Upper lobe of right lung (tissue), 1 donor: ENCODE data around the gene UGT1A10. TPM values are rescaled to one million over a fixed set of nuclear protein-coding genes. Genes with fewer than 3 reads are reported as not detected.

Source experiments
- ATAC-seq: fragments of 200-7000 bp; cut with Tn5 transposase; one replicate; pipeline ENCODE4 v1.9.1; 2020; ENCODE audit warnings: mild to moderate bottlenecking, moderate library complexity
- DNase-seq: peaks from one replicate; pipeline ENCODE4 v3.0.0-alpha.2; 2020
- H3K27ac ChIP-seq: fragments of 200-600 bp; one replicate; pipeline ENCODE4 v1.8.0; 2022
- H3K27me3 ChIP-seq: fragments of 200-600 bp; one replicate; pipeline ENCODE4 v1.8.0; 2022; ENCODE audit warnings: mild to moderate bottlenecking
- H3K36me3 ChIP-seq: fragments of 200-600 bp; one replicate; pipeline ENCODE4 v1.8.0; 2022
- H3K4me1 ChIP-seq: fragments of 200-600 bp; one replicate; pipeline ENCODE4 v1.8.0; 2022
- H3K4me3 ChIP-seq: fragments of 200-600 bp; one replicate; pipeline ENCODE4 v1.8.0; 2022; ENCODE audit warnings: mild to moderate bottlenecking
- H3K9me3 ChIP-seq: fragments of 200-600 bp; one replicate; pipeline ENCODE4 v1.8.0; 2022
- intact Hi-C: fragments of 100-400 bp; cut with DNase I; formaldehyde crosslinking; loops from one replicate; pipeline ENCODE4 v1.11.0; 2022
- total RNA-seq: library from RNA; stranded (reverse); fragmentation: NEBNext Ultra II Directional; extraction: Animal tissue kit (Norgen Biotek cat#: 25700); gene quantifications from one replicate; pipeline ENCODE4 v1.2.1, GENCODE V29; 2021
- TF ChIP-seq, protein P1 (sequence below): fragments of 200-600 bp; IDR thresholded peaks from one replicate; pipeline ENCODE4 v1.8.0; 2022; ENCODE audit warnings: antibody characterized with exemption
- donor health status: DM: no; HTN: yes; CAD: no; lungs with severe emphysema.

Gene UGT1A10
- total RNA-seq, 1 donor from 2014 or later: not detected

DNA sequence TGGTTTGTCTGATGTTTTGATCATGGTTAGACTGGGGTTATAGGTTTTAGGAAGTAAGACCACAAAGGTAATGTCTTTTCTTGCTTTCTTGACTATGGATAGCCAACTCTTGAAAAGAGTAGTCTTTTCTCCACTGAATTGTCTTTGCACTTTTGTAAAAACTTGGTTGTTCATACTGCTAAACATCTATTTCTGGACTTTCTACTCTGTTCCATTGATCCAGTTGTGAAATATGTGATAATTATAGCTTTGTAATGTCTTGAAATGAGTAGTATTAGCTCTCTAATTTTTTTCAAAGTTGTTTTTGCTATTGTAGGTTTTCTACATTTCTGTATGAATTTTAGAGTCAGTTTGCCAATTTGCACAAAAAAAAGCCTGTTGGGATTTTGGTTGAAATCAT, 22.4 kb downstream of the UGT1A10 start:
- no peak for ATAC-seq
- DNase-seq: no peak
- no peaks in the 10 kb centered on the region for H3K4me1 ChIP-seq
- no peak overlapping the region for H3K4me3 ChIP-seq
- TF ChIP-seq, protein P1, sequence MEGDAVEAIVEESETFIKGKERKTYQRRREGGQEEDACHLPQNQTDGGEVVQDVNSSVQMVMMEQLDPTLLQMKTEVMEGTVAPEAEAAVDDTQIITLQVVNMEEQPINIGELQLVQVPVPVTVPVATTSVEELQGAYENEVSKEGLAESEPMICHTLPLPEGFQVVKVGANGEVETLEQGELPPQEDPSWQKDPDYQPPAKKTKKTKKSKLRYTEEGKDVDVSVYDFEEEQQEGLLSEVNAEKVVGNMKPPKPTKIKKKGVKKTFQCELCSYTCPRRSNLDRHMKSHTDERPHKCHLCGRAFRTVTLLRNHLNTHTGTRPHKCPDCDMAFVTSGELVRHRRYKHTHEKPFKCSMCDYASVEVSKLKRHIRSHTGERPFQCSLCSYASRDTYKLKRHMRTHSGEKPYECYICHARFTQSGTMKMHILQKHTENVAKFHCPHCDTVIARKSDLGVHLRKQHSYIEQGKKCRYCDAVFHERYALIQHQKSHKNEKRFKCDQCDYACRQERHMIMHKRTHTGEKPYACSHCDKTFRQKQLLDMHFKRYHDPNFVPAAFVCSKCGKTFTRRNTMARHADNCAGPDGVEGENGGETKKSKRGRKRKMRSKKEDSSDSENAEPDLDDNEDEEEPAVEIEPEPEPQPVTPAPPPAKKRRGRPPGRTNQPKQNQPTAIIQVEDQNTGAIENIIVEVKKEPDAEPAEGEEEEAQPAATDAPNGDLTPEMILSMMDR: no peak
- no peaks in the 10 kb centered on the region for H3K9me3 ChIP-seq
- intact Hi-C loops: no loop called here
- H3K36me3 ChIP-seq: no peaks in the 10 kb centered on the region
- no peak overlapping the region for H3K27ac ChIP-seq
- no peaks in the 10 kb centered on the region for H3K27me3 ChIP-seq

GRCh38 chr2:233663911-233664310, 27.7 kb downstream of the UGT1A10 start:
- DNase-seq (no peak), ATAC-seq (no peak)
- intact Hi-C loops: no loop called here
- no peaks in the 10 kb centered on the region for H3K4me1 ChIP-seq
- no peaks in the 10 kb centered on the region for H3K9me3 ChIP-seq
- H3K4me3 ChIP-seq: no peak overlapping the region
- no peaks in the 10 kb centered on the region for H3K36me3 ChIP-seq
- H3K27me3 ChIP-seq: no peaks in the 10 kb centered on the region
- no peak overlapping the region for H3K27ac ChIP-seq
- TF ChIP-seq, protein P1: no peak

DNA sequence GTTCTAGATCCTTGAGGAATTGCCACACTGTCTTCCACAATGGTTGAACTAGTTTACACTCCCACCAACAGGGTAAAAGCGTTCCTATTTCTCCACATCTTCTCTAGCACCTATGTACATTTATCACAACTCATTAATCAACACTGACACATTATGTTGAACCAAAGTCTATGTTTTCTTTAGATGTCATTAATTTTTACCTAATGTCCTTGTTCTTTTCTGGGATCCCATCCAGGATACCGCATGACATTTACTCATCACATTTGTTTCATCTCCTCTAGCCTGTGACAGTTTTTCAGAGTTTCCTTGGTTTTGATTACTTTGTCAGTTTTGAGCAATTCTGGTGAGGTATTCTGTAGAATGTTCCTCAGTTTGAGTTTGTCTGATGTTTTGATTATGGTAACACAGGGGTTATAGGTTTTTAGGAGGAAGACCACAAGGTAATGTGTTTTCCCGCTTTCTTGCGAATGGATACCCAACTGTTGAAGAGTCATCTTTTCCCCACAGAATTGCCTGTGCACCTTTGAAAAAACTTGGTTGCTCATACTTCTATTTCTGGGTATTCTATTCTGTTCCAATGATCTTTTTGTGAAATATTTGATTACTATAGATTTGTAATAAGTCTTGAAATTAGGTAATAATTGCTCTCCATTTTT, 32.5 kb downstream of the UGT1A10 start:
- ATAC-seq (no peak), DNase-seq (no peak)
- no peaks in the 10 kb centered on the region for H3K36me3 ChIP-seq
- no peak overlapping the region for H3K27ac ChIP-seq
- intact Hi-C loops: no loop called here
- H3K27me3 ChIP-seq: no peaks in the 10 kb centered on the region
- H3K9me3 ChIP-seq: no peaks in the 10 kb centered on the region
- TF ChIP-seq, protein P1: no peak
- H3K4me1 ChIP-seq: no peaks in the 10 kb centered on the region
- no peak overlapping the region for H3K4me3 ChIP-seq

DNA sequence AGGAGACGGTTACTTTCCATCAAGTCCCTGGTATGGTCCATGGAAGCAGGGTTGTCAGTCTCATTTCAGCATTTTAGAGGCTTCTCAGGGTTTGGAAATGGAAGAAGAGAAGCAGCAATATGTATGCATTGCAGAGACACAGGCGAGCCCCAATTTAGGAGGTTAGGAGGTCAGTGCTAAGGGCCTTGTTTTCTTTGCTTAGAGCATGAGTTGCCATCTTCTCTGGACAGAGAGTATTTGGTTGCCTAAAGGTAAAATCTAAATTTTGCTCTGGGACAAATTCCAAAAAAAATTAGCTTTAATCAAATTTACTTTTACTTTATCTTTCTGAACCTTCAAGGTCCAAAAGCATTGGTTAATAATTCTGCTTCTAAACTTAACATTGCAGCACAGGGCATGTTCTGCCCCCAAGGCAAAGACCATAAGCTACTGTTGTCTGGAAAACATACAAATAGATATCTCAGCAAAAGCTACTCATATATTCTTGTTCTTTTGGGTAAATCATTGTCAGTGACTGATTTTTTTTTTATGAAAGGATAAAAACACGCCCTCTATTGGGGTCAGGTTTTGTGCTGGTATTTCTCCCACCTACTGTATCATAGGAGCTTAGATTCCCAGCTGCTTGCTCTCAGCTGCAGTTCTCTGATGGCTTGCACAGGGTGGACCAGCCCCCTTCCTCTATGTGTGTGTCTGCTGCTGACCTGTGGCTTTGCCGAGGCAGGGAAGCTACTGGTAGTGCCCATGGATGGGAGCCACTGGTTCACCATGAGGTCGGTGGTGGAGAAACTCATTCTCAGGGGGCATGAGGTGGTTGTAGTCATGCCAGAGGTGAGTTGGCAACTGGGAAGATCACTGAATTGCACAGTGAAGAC, 35.3 kb downstream of the UGT1A10 start, which contains the start of gene UGT1A9:
TSS of gene UGT1A9 (plus strand) at position 609 of the 872 bp plus-strand sequence. CDS start at position 646, 37 bp downstream.
- ATAC-seq (no peak), DNase-seq (no peak)
- Histone ChIP-seq H3K36me3 (no peaks in the 10 kb centered on the region), H3K27ac (no peak within 1 kb of the TSS), H3K4me1 (no peaks in the 10 kb centered on the region), H3K27me3 (no peaks in the 10 kb centered on the region), H3K4me3 (no peak within 1 kb of the TSS), H3K9me3 (no peaks in the 10 kb centered on the region)
- intact Hi-C loops: no loop called here
- TF ChIP-seq, protein P1: no peak

GRCh38 chr2:233672886-233673285, 36.6 kb downstream of the UGT1A10 start:
- H3K36me3 ChIP-seq: no peaks in the 10 kb centered on the region
- TF ChIP-seq, protein P1: no peak
- no peaks in the 10 kb centered on the region for H3K4me1 ChIP-seq
- H3K9me3 ChIP-seq: no peaks in the 10 kb centered on the region
- H3K27me3 ChIP-seq: no peaks in the 10 kb centered on the region
- intact Hi-C loops: no loop called here
- no peak for DNase-seq
- H3K27ac ChIP-seq: no peak overlapping the region
- ATAC-seq: no peak
- no peak overlapping the region for H3K4me3 ChIP-seq
